ENCODE results near the gene SCYGR7. TPM values are rescaled to one million over a fixed set of nuclear protein-coding genes. Genes with fewer than 3 reads are reported as not detected.
"Not testable (repeated sequence)": the region's sequence is repeated elsewhere in the genome, so short reads cannot be mapped to it uniquely, and the experiment has no call there.

SCYGR7 gene
- polyA plus RNA-seq, 3 donors = not detected

DNA sequence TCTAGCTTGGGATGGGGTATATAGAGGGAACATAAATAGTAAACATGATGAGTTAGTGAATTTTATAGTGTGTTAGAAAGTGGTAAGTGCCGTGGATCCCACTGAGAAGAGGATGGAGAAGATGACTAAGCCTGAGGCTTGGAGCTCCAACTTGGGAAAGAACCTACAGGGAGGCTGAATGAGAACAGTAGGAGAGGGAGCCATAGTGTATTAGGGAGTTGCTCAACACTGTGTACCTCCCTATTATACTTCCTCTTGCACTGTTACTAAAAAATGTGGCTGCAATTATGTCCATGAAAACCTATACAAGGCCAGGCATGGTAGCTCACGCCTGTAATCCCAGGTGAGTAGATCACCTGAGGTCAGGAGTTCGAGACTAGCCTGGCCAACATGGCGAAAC is 7.5 kb upstream of the SCYGR7 start:
- peaks cover 0 to 3% (median 0%) of the 10 kb centered on the region in 7 donors for H3K9me3 Mint-ChIP-seq
- 100% methylated on average over 3 of the region's 4 CpGs for WGBS (ENCODE audit: insufficient coverage)
- Histone ChIP-seq H3K27ac (ENCODE audit: low read depth in 1 of 2, low read length in 2 of 2) (no peak overlapping the region), H3K4me1 (ENCODE audit: control insufficient read depth in 1 of 2, insufficient read depth in 2 of 2, low read length in 2 of 2) (peaks cover 6% of the 10 kb centered on the region in 2 donors), H3K79me2 (ENCODE audit: insufficient read depth, low read length) (no peaks in the 10 kb centered on the region), H2AFZ (ENCODE audit: insufficient read depth, low read depth, low read length, poor library complexity, severe bottlenecking) (no peak overlapping the region), H3K36me3 (replicated peaks in 1 of 2; ENCODE audit: control insufficient read depth in 1 of 2, insufficient read depth in 2 of 2, low read length in 2 of 2) (no peaks in the 10 kb centered on the region), H3K4me2 (replicated peaks; ENCODE audit: extremely low read depth, low read length, poor library complexity, severe bottlenecking) (no peak overlapping the region), H3K27me3 (ENCODE audit: control insufficient read depth in 2 of 2, insufficient read depth in 2 of 2, low read length in 2 of 2) (peaks cover 0 to 16% of the 10 kb centered on the region in 2 donors), H3K4me3 (replicated peaks in 1 of 3; ENCODE audit: low read depth in 2 of 3, low read length in 3 of 3) (no peak overlapping the region), H3K9ac (ENCODE audit: insufficient read depth, low read length, poor library complexity, severe bottlenecking) (no peak overlapping the region), H3K9me3 (replicated peaks in 1 of 2; ENCODE audit: control insufficient read depth in 1 of 2, insufficient read depth in 1 of 2, low read length in 2 of 2) (no peaks in the 10 kb centered on the region), H4K20me1 (ENCODE audit: insufficient read depth, low read length) (no peaks in the 10 kb centered on the region)
- DNase-seq = no peak
- intact Hi-C loops (cut with micrococcal nuclease) = no loop called here
- no peaks in the 10 kb centered on the region for H3K36me3 Mint-ChIP-seq
- H3K27ac Mint-ChIP-seq = no peak overlapping the region
- TF ChIP-seq, protein P1, sequence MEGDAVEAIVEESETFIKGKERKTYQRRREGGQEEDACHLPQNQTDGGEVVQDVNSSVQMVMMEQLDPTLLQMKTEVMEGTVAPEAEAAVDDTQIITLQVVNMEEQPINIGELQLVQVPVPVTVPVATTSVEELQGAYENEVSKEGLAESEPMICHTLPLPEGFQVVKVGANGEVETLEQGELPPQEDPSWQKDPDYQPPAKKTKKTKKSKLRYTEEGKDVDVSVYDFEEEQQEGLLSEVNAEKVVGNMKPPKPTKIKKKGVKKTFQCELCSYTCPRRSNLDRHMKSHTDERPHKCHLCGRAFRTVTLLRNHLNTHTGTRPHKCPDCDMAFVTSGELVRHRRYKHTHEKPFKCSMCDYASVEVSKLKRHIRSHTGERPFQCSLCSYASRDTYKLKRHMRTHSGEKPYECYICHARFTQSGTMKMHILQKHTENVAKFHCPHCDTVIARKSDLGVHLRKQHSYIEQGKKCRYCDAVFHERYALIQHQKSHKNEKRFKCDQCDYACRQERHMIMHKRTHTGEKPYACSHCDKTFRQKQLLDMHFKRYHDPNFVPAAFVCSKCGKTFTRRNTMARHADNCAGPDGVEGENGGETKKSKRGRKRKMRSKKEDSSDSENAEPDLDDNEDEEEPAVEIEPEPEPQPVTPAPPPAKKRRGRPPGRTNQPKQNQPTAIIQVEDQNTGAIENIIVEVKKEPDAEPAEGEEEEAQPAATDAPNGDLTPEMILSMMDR (IDR thresholded peaks at IDR 0.05) = no peak
- peak overlapping the region in 1 of 2 donors; percentile 9 for H3K4me3 Mint-ChIP-seq
- H3K4me1 Mint-ChIP-seq = peaks cover 11% of the 10 kb centered on the region
- H3K27me3 Mint-ChIP-seq (ENCODE audit: low read depth in 3 of 3) = peaks cover 18 to 32% (median 27%) of the 10 kb centered on the region in 3 donors

DNA sequence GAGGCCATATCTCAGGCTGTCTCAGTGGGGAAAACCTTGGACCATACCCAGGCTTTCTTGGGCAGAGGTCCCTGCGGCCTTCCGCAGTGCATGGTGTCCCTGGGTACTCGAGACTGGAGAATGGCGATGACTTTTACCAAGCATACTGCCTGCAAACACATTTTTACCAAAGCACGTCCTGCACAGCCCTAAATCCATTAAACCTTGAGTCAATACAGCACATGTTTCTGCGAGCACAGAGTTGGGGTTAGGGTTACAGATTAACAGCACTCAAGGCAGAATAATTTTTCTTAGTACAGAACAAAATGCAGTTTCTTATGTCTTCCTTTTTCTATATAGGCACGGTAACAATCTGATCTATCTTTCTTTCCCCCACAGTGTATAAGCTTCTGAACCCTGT is 5.3 kb upstream of the SCYGR7 start:
- H3K27me3 ChIP-seq (ENCODE audit: control insufficient read depth in 2 of 2, insufficient read depth in 2 of 2, low read length in 2 of 2); H3K4me3 ChIP-seq (replicated peaks in 1 of 3; ENCODE audit: low read depth in 2 of 3, low read length in 3 of 3); H3K79me2 ChIP-seq (ENCODE audit: insufficient read depth, low read length); H3K4me2 ChIP-seq (replicated peaks; ENCODE audit: extremely low read depth, low read length, poor library complexity, severe bottlenecking); DNase-seq; H3K36me3 ChIP-seq (replicated peaks in 1 of 2; ENCODE audit: control insufficient read depth in 1 of 2, insufficient read depth in 2 of 2, low read length in 2 of 2); H3K9me3 Mint-ChIP-seq; H3K27ac ChIP-seq (ENCODE audit: low read depth in 1 of 2, low read length in 2 of 2); H3K9me3 ChIP-seq (replicated peaks in 1 of 2; ENCODE audit: control insufficient read depth in 1 of 2, insufficient read depth in 1 of 2, low read length in 2 of 2); H4K20me1 ChIP-seq (ENCODE audit: insufficient read depth, low read length); H3K4me1 ChIP-seq (ENCODE audit: control insufficient read depth in 1 of 2, insufficient read depth in 2 of 2, low read length in 2 of 2); H3K36me3 Mint-ChIP-seq; intact Hi-C loops (cut with micrococcal nuclease); H3K4me1 Mint-ChIP-seq; H2AFZ ChIP-seq (ENCODE audit: insufficient read depth, low read depth, low read length, poor library complexity, severe bottlenecking); H3K9ac ChIP-seq (ENCODE audit: insufficient read depth, low read length, poor library complexity, severe bottlenecking); H3K4me3 Mint-ChIP-seq; H3K27ac Mint-ChIP-seq: not testable (repeated sequence)
- WGBS (ENCODE audit: insufficient coverage) = 100% methylated on average over 1 of the region's 7 CpGs
- peaks cover 7 to 17% (median 10%) of the 10 kb centered on the region in 3 donors for H3K27me3 Mint-ChIP-seq (ENCODE audit: low read depth in 3 of 3)
